Hematopoietic multipotent progenitor cell treated with erythropoietin and hydrocortisone succinate and interleukin-3 and kit ligand, for 8 days (in vitro differentiated cells): Measurements from ENCODE around the gene CCDC195.
"Not testable (repeated sequence)": the region's sequence is repeated elsewhere in the genome, so short reads cannot be mapped to it uniquely, and the experiment has no call there.

ENCODE experiments used
- DNase-seq: peaks from one replicate; pipeline ENCODE4 v3.0.0-alpha.2; 2015

Gene CCDC195

GRCh38 chr2:224689539-224689938 lies 26.6 kb downstream of the CCDC195 start:
- no peak for DNase-seq

GRCh38 chr2:224688997-224689396 lies 27.2 kb downstream of the CCDC195 start:
- no peak for DNase-seq

GRCh38 chr2:224687156-224687555 lies 29.0 kb downstream of the CCDC195 start:
- no peak for DNase-seq

- DNase-seq = no peak
Measured at GRCh38 chr2:224685121-224685520, 31.0 kb downstream of the CCDC195 start.

- no peak for DNase-seq
Measured at GRCh38 chr2:224682134-224682533, 34.0 kb downstream of the CCDC195 start.

GRCh38 chr2:224671731-224672130 lies 44.4 kb downstream of the CCDC195 start:
- DNase-seq = no peak

- no peak for DNase-seq
Measured at GRCh38 chr2:224670203-224670602, 46.0 kb downstream of the CCDC195 start.

GRCh38 chr2:224669449-224669848 lies 46.7 kb downstream of the CCDC195 start:
- DNase-seq = no peak

- DNase-seq = no peak
Measured at GRCh38 chr2:224668123-224668909, 47.8 kb downstream of the CCDC195 start.

- DNase-seq = no peak
Measured at GRCh38 chr2:224666951-224667553, 49.1 kb downstream of the CCDC195 start.

GRCh38 chr2:224663322-224663721 lies 52.8 kb downstream of the CCDC195 start:
- DNase-seq = not testable (repeated sequence)

GRCh38 chr2:224661708-224662107 lies 54.5 kb downstream of the CCDC195 start:
- DNase-seq = not testable (repeated sequence)

GRCh38 chr2:224659714-224660113 lies 56.5 kb downstream of the CCDC195 start:
- DNase-seq = no peak

- DNase-seq = no peak
Measured at GRCh38 chr2:224658780-224659405, 57.3 kb downstream of the CCDC195 start.

GRCh38 chr2:224657349-224657748 lies 58.8 kb downstream of the CCDC195 start:
- no peak for DNase-seq

- DNase-seq = no peak
Measured at GRCh38 chr2:224655006-224655537, 61.1 kb downstream of the CCDC195 start.
